Measurements from ENCODE around the gene ASXL3.

GRCh38 chr18:33577685-33578517 lies at the start of gene ASXL3:
- TF ChIP-seq CTCF (IDR thresholded peaks at IDR 0.05) (no peak), EZH2 (IDR thresholded peaks at IDR 0.05; ENCODE audit: borderline replicate concordance, insufficient read depth, low read depth, low read length, poor library complexity, severe bottlenecking) (no peak)
